GM23248 (cell line): ENCODE data around the gene OR2V1. TPM values are rescaled to one million over a fixed set of nuclear protein-coding genes. Genes with fewer than 3 reads are reported as not detected.
"Not testable (repeated sequence)": the region's sequence is repeated elsewhere in the genome, so short reads cannot be mapped to it uniquely, and the experiment has no call there.

Experiments
- DNase-seq: peaks from one replicate; pipeline ENCODE4 v3.0.0-alpha.2; 2015
- H2AFZ ChIP-seq: fragments of 200-600 bp; sonication (generic); 2 replicates; pipeline ENCODE4 v1.6.1; 2016; ENCODE audit warnings: antibody characterized with exemption
- H3F3A ChIP-seq: fragments of 200-600 bp; sonication (generic); 2 replicates; pipeline ENCODE4 v1.6.1; 2016; ENCODE audit warnings: mild to moderate bottlenecking, antibody characterized with exemption, mixed run types; ENCODE audit not compliant: insufficient read depth
- H3K27ac ChIP-seq: fragments of 200-600 bp; sonication (generic); 2 replicates; pipeline ENCODE4 v1.5.1; 2016; ENCODE audit warnings: mild to moderate bottlenecking
- H3K27me3 ChIP-seq: fragments of 200-600 bp; sonication (generic); replicated peaks from 2 replicates; pipeline ENCODE4 v1.6.1; 2016; ENCODE audit warnings: mild to moderate bottlenecking; ENCODE audit not compliant: insufficient read depth
- H3K36me3 ChIP-seq: fragments of 200-600 bp; sonication (generic); 2 replicates; pipeline ENCODE4 v1.6.1; 2016; ENCODE audit warnings: low read depth, mild to moderate bottlenecking
- H3K4me1 ChIP-seq: fragments of 200-600 bp; sonication (generic); 2 replicates; pipeline ENCODE4 v1.6.1; 2016; ENCODE audit warnings: mild to moderate bottlenecking; ENCODE audit not compliant: insufficient read depth
- H3K4me2 ChIP-seq: fragments of 200-600 bp; sonication (generic); one replicate; pipeline ENCODE4 v1.6.1; 2016; ENCODE audit warnings: mild to moderate bottlenecking; ENCODE audit not compliant: unreplicated experiment
- H3K4me3 ChIP-seq: fragments of 200-600 bp; sonication (generic); 2 replicates; pipeline ENCODE4 v1.5.1; 2016; ENCODE audit warnings: mild to moderate bottlenecking
- H3K79me2 ChIP-seq: fragments of 200-600 bp; sonication (generic); 2 replicates; pipeline ENCODE4 v1.6.1; 2016; ENCODE audit warnings: mild to moderate bottlenecking; ENCODE audit not compliant: insufficient read depth
- H3K9ac ChIP-seq: fragments of 200-600 bp; sonication (generic); 2 replicates; pipeline ENCODE4 v1.6.1; 2016; ENCODE audit warnings: mild to moderate bottlenecking
- H3K9me2 ChIP-seq: fragments of 200-600 bp; sonication (generic); 2 replicates; pipeline ENCODE4 v1.6.1; 2016; ENCODE audit warnings: mixed run types, mild to moderate bottlenecking, moderate library complexity; ENCODE audit not compliant: insufficient read depth
- H3K9me3 ChIP-seq: fragments of 200-600 bp; sonication (generic); one replicate; pipeline ENCODE4 v1.6.1; 2017; ENCODE audit warnings: low read depth
- H4K20me1 ChIP-seq: fragments of 200-600 bp; sonication (generic); 2 replicates; pipeline ENCODE4 v1.6.0; 2016; ENCODE audit not compliant: insufficient read depth
- EZH2 ChIP-seq: fragments of 200-600 bp; sonication (generic); IDR thresholded peaks from 2 replicates; pipeline ENCODE4 v1.6.1; 2018; ENCODE audit warnings: antibody characterized with exemption, mild to moderate bottlenecking; ENCODE audit not compliant: insufficient read depth, poor library complexity, severe bottlenecking
- EZH2phosphoT487 ChIP-seq: fragments of 200-600 bp; sonication (generic); IDR thresholded peaks from 2 replicates; pipeline ENCODE4 v1.6.1; 2018; ENCODE audit warnings: antibody characterized with exemption, moderate library complexity, mild to moderate bottlenecking, low read depth; ENCODE audit not compliant: insufficient read depth
- WGBS, 2 experiments: methylation state at CpG; one replicate each; pipeline ENCODE4 v1.1.6; 2015 to 2017; ENCODE audit warnings: low lambda C conversion rate in 2 of 2, low coverage in 1 of 2; ENCODE audit errors: missing lambda C conversion rate in 2 of 2; 5-methylcytosine and 5-hydroxymethylcytosine counted together
- in situ Hi-C: fragments of 300-500 bp; cut with MboI; formaldehyde crosslinking; loops from 2 replicates; pipeline ENCODE4 v1.15.0; 2020
- polyA plus RNA-seq: library from polyadenylated mRNA; unstranded; fragments of >200 nt; fragmentation: Nextera tagmentation; extraction: Ambion mirVana; gene quantifications from 2 replicates; pipeline ENCODE4 v1.2.1, GENCODE V29; 2016
- total RNA-seq: library from RNA; depleted of rRNA; stranded (reverse); fragments of >200 nt; shearing (Covaris generic); gene quantifications from 2 replicates; pipeline ENCODE4 v1.2.3, GENCODE V29; 2014; rRNA removed

Gene OR2V1, protein sequence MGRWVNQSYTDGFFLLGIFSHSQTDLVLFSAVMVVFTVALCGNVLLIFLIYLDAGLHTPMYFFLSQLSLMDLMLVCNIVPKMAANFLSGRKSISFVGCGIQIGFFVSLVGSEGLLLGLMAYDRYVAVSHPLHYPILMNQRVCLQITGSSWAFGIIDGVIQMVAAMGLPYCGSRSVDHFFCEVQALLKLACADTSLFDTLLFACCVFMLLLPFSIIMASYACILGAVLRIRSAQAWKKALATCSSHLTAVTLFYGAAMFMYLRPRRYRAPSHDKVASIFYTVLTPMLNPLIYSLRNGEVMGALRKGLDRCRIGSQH
- not detected in 2 replicates for total RNA-seq
- polyA plus RNA-seq, result not detected in 2 replicates

DNA sequence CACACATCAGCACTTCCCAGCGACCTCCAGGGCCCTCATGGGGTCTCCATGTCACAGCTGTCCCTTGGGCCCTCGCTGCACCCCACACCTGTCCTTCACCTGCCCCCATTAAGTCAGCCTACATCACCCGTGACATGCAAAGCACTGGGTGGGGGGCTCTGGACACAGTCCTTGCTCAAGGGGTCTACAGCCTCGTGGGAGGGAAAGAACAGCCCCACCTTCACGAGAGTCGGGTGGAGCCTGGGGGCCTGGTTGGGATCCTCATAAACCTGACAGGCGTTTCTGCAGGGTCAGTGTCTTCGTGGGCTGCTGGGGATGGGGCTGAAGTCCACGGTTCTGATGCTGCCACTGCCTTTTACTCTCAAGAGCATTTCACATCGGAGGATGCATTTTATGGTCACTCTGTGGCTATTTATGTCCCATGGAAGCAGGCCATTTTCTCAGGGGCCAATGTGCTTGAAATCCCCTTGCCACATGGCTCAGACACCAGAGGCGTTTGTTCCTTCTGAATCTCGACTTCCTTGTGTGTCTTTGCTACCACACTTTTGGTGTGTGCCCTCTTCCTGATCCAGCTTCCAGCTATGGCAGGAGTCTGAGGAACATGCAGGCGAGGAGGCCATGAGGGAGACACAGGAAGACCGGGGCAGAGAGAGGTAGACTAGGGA lies at the start of gene OR2V1:
OR2V1 (minus strand) TSS at position 338 of the 665 bp plus-strand sequence. CDS start 5,865 bp downstream, outside the sequence.
- Histone ChIP-seq H3K9ac (no peak within 1 kb of the TSS), H2AFZ (no peak within 1 kb of the TSS), H3K27me3 (no peaks in the 10 kb centered on the region; the same call in 1 of the 2 replicates), H3K9me3 (no peaks in the 10 kb centered on the region), H4K20me1 (no peaks in the 10 kb centered on the region), H3K4me2 (no peak within 1 kb of the TSS), H3F3A (peaks cover 6% of the 10 kb centered on the region; the same call in 1 of the 2 replicates), H3K4me1 (0 out of 2 replicates have a peak, but pooled peaks cover 5% of the 10 kb centered on the region), H3K36me3 (no peaks in the 10 kb centered on the region), H3K79me2 (no peaks in the 10 kb centered on the region), H3K27ac (no peak within 1 kb of the TSS), H3K4me3 (no peak within 1 kb of the TSS), H3K9me2 (no peaks in the 10 kb centered on the region)
- TF ChIP-seq EZH2phosphoT487, result no peak
- TF ChIP-seq EZH2, result no peak
- no peak for DNase-seq
- WGBS, 2 experiments, result 52 to 54% methylated on average over 14 of the region's 14 CpGs
- in situ Hi-C loops, result no loop called here

DNA sequence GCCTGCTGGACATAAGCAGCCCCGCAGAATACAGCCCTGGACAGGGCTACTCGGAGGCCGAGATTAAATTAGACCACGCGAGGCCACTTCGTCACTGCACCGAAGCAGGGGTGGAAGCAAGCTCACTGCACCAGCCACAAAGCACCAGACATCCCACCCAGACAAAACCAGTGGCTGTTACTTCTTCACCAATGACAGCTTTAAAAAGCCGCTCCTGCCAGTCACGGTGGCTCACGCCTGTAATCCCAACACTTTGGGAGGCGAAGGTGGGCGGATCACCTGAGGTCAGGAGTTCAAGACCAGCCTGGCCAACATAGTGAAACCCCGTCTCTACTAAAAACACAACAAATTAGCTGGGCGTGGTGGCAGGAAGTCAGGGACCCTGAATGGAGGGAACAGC lies 46.6 kb upstream of the OR2V1 start:
- H3F3A ChIP-seq, result peaks cover 11% of the 10 kb centered on the region
- H3K9ac ChIP-seq, H3K4me1 ChIP-seq, H3K4me3 ChIP-seq, H3K9me3 ChIP-seq, H3K27ac ChIP-seq, DNase-seq, H2AFZ ChIP-seq, H3K79me2 ChIP-seq, in situ Hi-C loops, H4K20me1 ChIP-seq, H3K9me2 ChIP-seq, H3K36me3 ChIP-seq, H3K4me2 ChIP-seq, H3K27me3 ChIP-seq: not testable (repeated sequence)
- WGBS, 2 experiments, result 66 to 68% methylated on average over 14 of the region's 14 CpGs

- no peak overlapping the region for H3K27ac ChIP-seq
- H3F3A ChIP-seq, result 0 out of 2 replicates have a peak, but pooled peaks cover 8% of the 10 kb centered on the region
- no peak overlapping the region for H2AFZ ChIP-seq
- H3K9me2 ChIP-seq, result no peaks in the 10 kb centered on the region
- peaks cover 6% of the 10 kb centered on the region; the same call in 1 of the 2 replicates for H3K27me3 ChIP-seq
- H4K20me1 ChIP-seq, result no peaks in the 10 kb centered on the region
- no peak for DNase-seq
- H3K4me2 ChIP-seq, result no peak overlapping the region
- H3K79me2 ChIP-seq, result no peaks in the 10 kb centered on the region
- H3K9me3 ChIP-seq, result no peaks in the 10 kb centered on the region
- 66 to 67% methylated on average over 3 of the region's 3 CpGs for WGBS, 2 experiments
- H3K4me3 ChIP-seq, result no peak overlapping the region
- TF ChIP-seq EZH2 (no peak), EZH2phosphoT487 (no peak)
- H3K9ac ChIP-seq, result no peak overlapping the region
- H3K36me3 ChIP-seq, result no peaks in the 10 kb centered on the region
- no peaks in the 10 kb centered on the region for H3K4me1 ChIP-seq
- in situ Hi-C loops, result no loop called here
Measured at GRCh38 chr5:181176254-181176952, 45.4 kb upstream of the OR2V1 start.

DNA sequence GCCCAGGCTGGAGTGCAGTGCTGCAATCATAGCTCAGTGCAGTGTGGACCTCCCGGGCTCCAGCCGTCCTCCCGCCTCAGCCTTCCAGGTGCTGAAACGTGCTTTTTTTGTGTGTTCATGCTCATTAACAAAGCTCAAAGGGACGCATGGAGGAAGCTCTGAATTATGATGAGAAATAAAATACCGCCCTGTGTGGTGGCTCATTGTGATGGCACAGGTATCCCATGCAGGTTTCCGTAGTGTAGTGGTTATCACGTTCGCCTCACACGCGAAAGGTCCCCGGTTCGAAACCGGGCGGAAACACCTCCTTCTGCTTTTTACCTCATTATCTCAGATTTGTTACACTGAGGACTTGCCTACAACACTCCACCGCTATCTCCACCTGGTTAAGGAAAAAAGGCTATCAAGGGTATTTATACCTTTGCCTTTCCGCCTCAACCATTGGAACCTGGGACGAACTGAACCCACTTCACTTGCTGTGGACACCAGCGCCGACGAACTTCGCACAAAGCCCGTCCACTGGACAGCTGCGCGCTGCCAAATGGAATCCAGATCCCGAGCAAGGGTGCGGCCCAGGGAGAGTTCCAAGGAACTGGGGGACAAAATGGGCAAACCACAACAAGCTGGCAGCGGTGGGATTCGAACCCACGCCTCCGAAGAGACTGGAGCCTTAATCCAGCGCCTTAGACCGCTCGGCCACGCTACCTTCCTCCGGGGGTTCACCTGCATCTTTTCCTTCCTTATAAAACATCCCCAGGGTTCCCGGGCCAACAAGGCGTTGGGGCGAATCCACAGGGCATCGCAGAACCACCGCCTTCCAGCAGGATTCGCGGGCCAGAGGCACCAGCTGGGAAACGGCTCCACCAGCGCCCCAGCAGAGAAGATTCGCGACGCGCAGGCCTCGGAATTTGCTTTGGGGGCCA lies 42.7 kb upstream of the OR2V1 start:
- in situ Hi-C loops, result no loop called here
- DNase-seq, result peak; percentile 34
- Histone ChIP-seq H3K36me3 (no peaks in the 10 kb centered on the region), H3K9me2 (no peaks in the 10 kb centered on the region), H3K79me2 (no peaks in the 10 kb centered on the region), H3K4me3 (no peak overlapping the region), H2AFZ (no peak overlapping the region; the same call in 1 of the 2 replicates), H3K4me2 (no peak overlapping the region), H3K4me1 (no peaks in the 10 kb centered on the region), H3F3A (peaks cover 15% of the 10 kb centered on the region; the same call in 1 of the 2 replicates), H3K27me3 (peaks cover 8% of the 10 kb centered on the region; the same call in 1 of the 2 replicates), H3K9me3 (no peaks in the 10 kb centered on the region), H4K20me1 (no peaks in the 10 kb centered on the region), H3K27ac (no peak overlapping the region), H3K9ac (no peak overlapping the region)
- TF ChIP-seq EZH2phosphoT487 (no peak), EZH2 (no peak)
- 15% methylated on average over 50 of the region's 50 CpGs for WGBS, 2 experiments
